Heart left ventricle (tissue), 13 donors: ENCODE measurements around the gene EPC2.

Source experiments
- CTCF ChIP-seq, 12 donors: fragments of 200-600 bp; sonication (generic) in 4 of 12; IDR thresholded peaks; one replicate each; pipeline versions ENCODE4 v1.5.0 to v1.8.0; 2018 to 2022; ENCODE audit warnings: antibody characterized with exemption in 12 of 12, mild to moderate bottlenecking in 5 of 12
- POLR2A ChIP-seq, 2 donors: fragments of 450-650 bp; IDR thresholded peaks; one replicate each; pipeline ENCODE4 v1.6.1; 2017; ENCODE audit warnings: antibody characterized with exemption in 2 of 2, mild to moderate bottlenecking in 2 of 2, moderate library complexity in 2 of 2
- donor health status: ischemic (EF 13 %, LVEDD 7.1; RV severe dilation, severe dysfunction).
- donor health status: DM: no; HTN: yes; CAD: no.
- donor health status: DM: no; HTN: no; CAD: no.
- donor health status: ischemic (EF 25% LVEDD 6.9; RV normal size, moderate dysfunction).
- donor health status: ischemic (EF 25% LVEDD 5.7; RV mildly dilated, moderate dysfunction).
- donor health status: ischemic (EF 35%, LVEDD 5.7; RV mildly dilated, moderate dysfunction).
- donor health status: nonischemic (EF 11% LVEDD 7.7; RV severe dilation, severe dysfunction).
- donor health status: DM: yes; HTN: yes; CAD: no.
- donor health status: PGD.
- donor health status: ischemic (EF 29% LVEDD 5.4; RV normal size, mild dysfunction).
- donor health status: nonischemic (EF 23%, LVEDD 6.1; RV moderate dilation, normal function).

DNA sequence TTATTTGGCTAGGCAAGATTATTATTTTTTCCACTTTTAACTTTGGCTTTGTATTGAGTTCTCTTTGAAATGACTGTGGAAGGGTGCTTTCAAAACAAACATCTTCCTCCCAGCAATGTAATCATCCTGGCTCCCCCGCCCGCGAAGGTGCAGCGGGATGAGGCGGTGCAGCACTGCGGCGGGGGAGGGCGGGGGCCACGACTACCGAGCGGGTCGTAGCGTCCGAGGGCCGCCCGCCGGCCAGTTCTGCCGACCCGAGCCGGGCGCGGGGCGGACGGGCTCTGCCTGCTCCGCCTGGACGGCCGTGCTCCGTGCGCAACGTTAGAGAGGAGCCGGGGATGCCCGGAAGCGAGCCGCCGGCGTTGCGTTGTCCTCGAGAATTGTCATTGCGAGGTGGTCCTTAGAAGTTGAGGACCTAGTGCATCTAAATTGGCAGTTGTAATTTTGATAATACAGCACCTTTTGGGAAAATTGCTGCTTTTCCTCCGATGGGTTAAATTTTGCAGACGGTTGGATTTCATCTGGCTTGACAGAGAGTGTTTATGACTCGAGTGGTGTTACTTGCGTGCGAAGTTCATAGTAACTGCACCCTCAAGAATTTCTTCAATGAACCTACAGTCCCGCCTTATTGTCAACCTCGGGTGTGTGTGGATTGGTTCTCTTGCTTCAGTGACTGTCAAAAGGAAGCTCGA lies 1.1 kb downstream of the EPC2 start:
- TF ChIP-seq CTCF (IDR thresholded peaks at IDR 0.05), result no peak
- TF ChIP-seq POLR2A (IDR thresholded peaks at IDR 0.05), result no peak
